Stimulated activated CD8-positive, alpha-beta memory T cell treated with anti-CD3 and anti-CD28 coated beads, Interleukin-7, amount 100 ng/mL, for 1 hour (primary cell): ENCODE measurements around the gene MKI67.

Experiments
- DNase-seq, 2 donors: peaks; one replicate each; pipeline ENCODE4 v3.0.0-alpha.2; 2020; ENCODE audit warnings: low read depth in 2 of 2

Gene MKI67

GRCh38 chr10:128065881-128066534, 60.2 kb downstream of the MKI67 start:
- no peak for DNase-seq

GRCh38 chr10:128064970-128065580, 61.1 kb downstream of the MKI67 start:
- DNase-seq, result no peak

- DNase-seq, result peak; percentile 36 to 41
Measured at GRCh38 chr10:128064108-128064969, 61.9 kb downstream of the MKI67 start.

GRCh38 chr10:128063736-128064107, 62.5 kb downstream of the MKI67 start:
- DNase-seq, result no peak

- no peak for DNase-seq
Measured at GRCh38 chr10:128062881-128063563, 63.2 kb downstream of the MKI67 start.

GRCh38 chr10:128062331-128062880, 63.8 kb downstream of the MKI67 start:
- DNase-seq, result no peak

- no peak for DNase-seq
Measured at GRCh38 chr10:128061306-128062300, 64.6 kb downstream of the MKI67 start.

- no peak for DNase-seq
Measured at GRCh38 chr10:128060341-128061250, 65.6 kb downstream of the MKI67 start.

- DNase-seq, result no peak
Measured at GRCh38 chr10:128059982-128060293, 66.3 kb downstream of the MKI67 start.

- no peak for DNase-seq
Measured at GRCh38 chr10:128059266-128059981, 66.8 kb downstream of the MKI67 start.

- no peak for DNase-seq
Measured at GRCh38 chr10:128058750-128059134, 67.5 kb downstream of the MKI67 start.

- DNase-seq, result no peak
Measured at GRCh38 chr10:128058106-128058749, 68.0 kb downstream of the MKI67 start.

GRCh38 chr10:128056303-128057050, 69.7 kb downstream of the MKI67 start:
- DNase-seq, result no peak

- DNase-seq, result no peak
Measured at GRCh38 chr10:128055061-128055868, 71.0 kb downstream of the MKI67 start.

- DNase-seq, result no peak
Measured at GRCh38 chr10:128054163-128054970, 71.9 kb downstream of the MKI67 start.

- DNase-seq, result no peak
Measured at GRCh38 chr10:128053356-128053755, 72.9 kb downstream of the MKI67 start.
